IMR-90 (cell line): ENCODE results near the gene NADSYN1. TPM values are rescaled to one million over a fixed set of nuclear protein-coding genes. Genes with fewer than 3 reads are reported as not detected.

ENCODE experiments used
- ATAC-seq: fragments of 200-7000 bp; cut with Tn5 transposase; 2 replicates; pipeline ENCODE4 v1.9.1; 2020; ENCODE audit warnings: low read depth, mild to moderate bottlenecking, moderate library complexity
- BruUV-seq: library from RNA; stranded (reverse); fragments of 400-500 nt; replicated peaks from 2 replicates; lab custom pipeline; 2021; lab: Mats Ljungman, UMichigan
- CTCF ChIA-PET: fragments of 300-600 bp; formaldehyde crosslinking; extraction: SDS; loops from one replicate; lab custom pipeline; 2021; ENCODE audit warnings: antibody characterized with exemption; lab: Yijun Ruan, JAX
- POLR2A ChIA-PET: fragments of 300-600 bp; sonication (Branson Sonifier 250); formaldehyde crosslinking; loops from one replicate; lab custom pipeline; 2022; ENCODE audit warnings: antibody characterized with exemption; ENCODE audit not compliant: unreplicated experiment; lab: Charles Lee
- DNase-seq: peaks from one replicate; pipeline ENCODE4 v3.0.0; 2013
- H2AFZ ChIP-seq: replicated peaks from 2 replicates; pipeline ENCODE3; 2013; ENCODE audit warnings: low read length, mild to moderate bottlenecking; ENCODE audit not compliant: poor library complexity
- H2AK5ac ChIP-seq: 2 replicates; pipeline ENCODE4 v1.6.1; 2013; ENCODE audit warnings: low read depth, low read length, inconsistent platforms
- H2AK9ac ChIP-seq: replicated peaks from 2 replicates; pipeline ENCODE3; 2013; ENCODE audit warnings: mild to moderate bottlenecking, low read depth, low read length, moderate library complexity; ENCODE audit not compliant: poor library complexity
- H2BK120ac ChIP-seq: 2 replicates; pipeline ENCODE4 v1.6.1; 2013; ENCODE audit warnings: low read depth, low read length, inconsistent platforms
- H2BK15ac ChIP-seq: 3 replicates; pipeline ENCODE4 v1.6.1; 2013; ENCODE audit warnings: low read depth, low read length, inconsistent platforms
- H2BK20ac ChIP-seq: 2 replicates; pipeline ENCODE4 v1.6.1; 2013; ENCODE audit warnings: low read depth, mild to moderate bottlenecking, inconsistent platforms, low read length, moderate library complexity
- H2BK5ac ChIP-seq: 2 replicates; pipeline ENCODE4 v1.6.1; 2013; ENCODE audit warnings: mild to moderate bottlenecking, low read depth, low read length, inconsistent platforms; ENCODE audit not compliant: poor library complexity, severe bottlenecking
- H3K14ac ChIP-seq: replicated peaks from 2 replicates; pipeline ENCODE4 v1.6.1; 2013; ENCODE audit warnings: low read depth, low read length, inconsistent platforms
- H3K18ac ChIP-seq: 2 replicates; pipeline ENCODE4 v1.6.1; 2013; ENCODE audit warnings: low read depth, low read length, control low read depth
- H3K23ac ChIP-seq: 2 replicates; pipeline ENCODE4 v1.6.1; 2013; ENCODE audit warnings: low read depth, low read length, inconsistent platforms
- H3K27ac ChIP-seq: 2 replicates; pipeline ENCODE4 v1.5.1; 2013; ENCODE audit warnings: mild to moderate bottlenecking, control low read depth, low read length; ENCODE audit not compliant: insufficient read depth
- H3K27me3 ChIP-seq: 2 replicates; pipeline ENCODE4 v1.6.1; 2013; ENCODE audit warnings: low read length; ENCODE audit not compliant: control insufficient read depth, insufficient read depth
- H3K36me3 ChIP-seq: 2 replicates; pipeline ENCODE4 v1.6.1; 2013; ENCODE audit warnings: low read length, mixed read lengths; ENCODE audit not compliant: control insufficient read depth, insufficient read depth
- H3K4ac ChIP-seq: 2 replicates; pipeline ENCODE4 v1.6.1; 2013; ENCODE audit warnings: low read depth, low read length, inconsistent platforms
- H3K4me1 ChIP-seq: 2 replicates; pipeline ENCODE4 v1.6.1; 2013; ENCODE audit warnings: low read length, mixed read lengths; ENCODE audit not compliant: control insufficient read depth, insufficient read depth
- H3K4me2 ChIP-seq: 2 replicates; pipeline ENCODE4 v1.6.1; 2013; ENCODE audit warnings: low read depth, mild to moderate bottlenecking, control low read depth, low read length, moderate library complexity
- H3K4me3 ChIP-seq: 2 replicates; pipeline ENCODE4 v1.5.1; 2013; ENCODE audit warnings: low read depth, mild to moderate bottlenecking, control low read depth, low read length, moderate library complexity; ENCODE audit not compliant: insufficient read depth
- H3K56ac ChIP-seq: 2 replicates; pipeline ENCODE4 v1.6.1; 2013; ENCODE audit warnings: low read length, inconsistent platforms; ENCODE audit not compliant: insufficient read depth; ENCODE audit errors: extremely low read depth
- H3K79me1 ChIP-seq, 2 experiments: 2 replicates each; pipeline ENCODE4 v1.6.1; 2013; ENCODE audit warnings: low read length in 2 of 2, inconsistent platforms in 1 of 2, low read depth in 1 of 2
- H3K9ac ChIP-seq: 2 replicates; pipeline ENCODE4 v1.6.1; 2013; ENCODE audit warnings: low read depth, low read length, control low read depth
- H3K9me1 ChIP-seq: 2 replicates; pipeline ENCODE4 v1.6.1; 2013; ENCODE audit warnings: low read length, inconsistent platforms; ENCODE audit not compliant: insufficient read depth
- H3K9me3 ChIP-seq: 2 replicates; pipeline ENCODE4 v1.6.1; 2013; ENCODE audit warnings: low read length; ENCODE audit not compliant: control insufficient read depth, insufficient read depth
- H4K20me1 ChIP-seq: 2 replicates; pipeline ENCODE4 v1.6.1; 2013; ENCODE audit warnings: low read length, inconsistent platforms; ENCODE audit not compliant: insufficient read depth
- H4K5ac ChIP-seq: 2 replicates; pipeline ENCODE4 v1.6.1; 2013; ENCODE audit warnings: mild to moderate bottlenecking, low read depth, low read length, control low read depth
- H4K8ac ChIP-seq, 2 experiments: 2 replicates each; pipeline ENCODE4 v1.6.1; 2013; ENCODE audit warnings: low read depth in 2 of 2, low read length in 2 of 2, control low read depth in 1 of 2, inconsistent platforms in 1 of 2
- H4K91ac ChIP-seq: 2 replicates; pipeline ENCODE4 v1.6.1; 2013; ENCODE audit warnings: low read depth, low read length, inconsistent platforms; ENCODE audit not compliant: insufficient read depth
- BHLHE40 ChIP-seq: fragments of 150-350 bp; IDR thresholded peaks from 2 replicates; pipeline ENCODE4 v1.6.1; 2016; ENCODE audit warnings: mild to moderate bottlenecking, low read depth, low read length
- CEBPB ChIP-seq: IDR thresholded peaks from 2 replicates; pipeline ENCODE4 v1.6.1; 2012; ENCODE audit warnings: low read depth, low read length, improper control_type of control experiment
- CHD1 ChIP-seq: IDR thresholded peaks from 2 replicates; pipeline ENCODE4 v1.6.1; 2012; ENCODE audit warnings: low read depth, low read length, improper control_type of control experiment
- FOS ChIP-seq: fragments of 150-350 bp; IDR thresholded peaks from 2 replicates; pipeline ENCODE4 v1.6.1; 2016; ENCODE audit warnings: low read depth, low read length
- MAFK ChIP-seq: IDR thresholded peaks from 2 replicates; pipeline ENCODE4 v1.6.1; 2012; ENCODE audit warnings: low read depth, low read length, improper control_type of control experiment
- MAZ ChIP-seq: IDR thresholded peaks from 2 replicates; pipeline ENCODE4 v1.6.1; 2012; ENCODE audit warnings: low read depth, mild to moderate bottlenecking, low read length, improper control_type of control experiment, moderate library complexity, borderline replicate concordance
- NFE2L2 ChIP-seq: fragments of 150-350 bp; IDR thresholded peaks from 2 replicates; pipeline ENCODE4 v1.6.1; 2016; ENCODE audit warnings: low read depth, mild to moderate bottlenecking, low read length
- POLR2A ChIP-seq: IDR thresholded peaks from 2 replicates; pipeline ENCODE4 v1.6.1; 2012; ENCODE audit warnings: mild to moderate bottlenecking, low read depth, low read length
- RAD21 ChIP-seq: IDR thresholded peaks from 2 replicates; pipeline ENCODE4 v1.6.1; 2012; ENCODE audit warnings: low read length, improper control_type of control experiment
- RCOR1 ChIP-seq: IDR thresholded peaks from 2 replicates; pipeline ENCODE4 v1.6.1; 2012; ENCODE audit warnings: mild to moderate bottlenecking, low read length, improper control_type of control experiment; ENCODE audit not compliant: insufficient replicate concordance
- RFX5 ChIP-seq: IDR thresholded peaks from 2 replicates; pipeline ENCODE4 v1.8.0; 2012; ENCODE audit warnings: low read depth, mild to moderate bottlenecking, low read length, moderate library complexity
- WGBS, 2 experiments: methylation state at CpG; one replicate each; pipeline versions ENCODE4 v1.1.5 to v1.1.7; 2013; ENCODE audit warnings: missing lambda C conversion rate in 2 of 2; ENCODE audit not compliant: insufficient read length in 1 of 2; ENCODE audit errors: extremely low coverage in 2 of 2; 5-methylcytosine and 5-hydroxymethylcytosine counted together
- dilution Hi-C: fragments of 300-500 bp; cut with HindIII; formaldehyde crosslinking; loops from one replicate; pipeline ENCODE4 v1.14.3; 2018; ENCODE audit warnings: low sequenced_read_pairs; ENCODE audit not compliant: unreplicated experiment
- in situ Hi-C: fragments of 300-500 bp; cut with MboI; formaldehyde crosslinking; loops from 3 replicates; pipeline ENCODE4 v1.14.3; 2019; ENCODE audit warnings: low sequenced_read_pairs, inconsistent platforms, mixed read lengths
- intact Hi-C: fragments of 100-400 bp; cut with micrococcal nuclease; formaldehyde crosslinking; loops from 2 replicates; pipeline ENCODE4 v1.10.0; 2022
- polyA plus RNA-seq, 3 experiments: library from polyadenylated mRNA; depleted of rRNA; stranded (reverse); fragments of >200 nt; gene quantifications; 2 replicates each; pipeline ENCODE4 v1.2.3, GENCODE V29; 2012; ENCODE audit warnings: low replicate concordance in 1 of 3
- total RNA-seq: library from RNA; depleted of rRNA; stranded (reverse); fragments of >200 nt; gene quantifications from 2 replicates; pipeline ENCODE4 v1.2.3, GENCODE V29; 2012
- TF ChIP-seq, protein P1 (sequence below): fragments of 150-350 bp; IDR thresholded peaks from 2 replicates; pipeline ENCODE4 v1.6.1; 2016; ENCODE audit warnings: low read depth, mild to moderate bottlenecking, low read length, moderate library complexity, borderline replicate concordance
- TF ChIP-seq, protein P2 (sequence below): fragments of 150-350 bp; IDR thresholded peaks from 2 replicates; pipeline ENCODE4 v1.6.1; 2017; ENCODE audit warnings: mild to moderate bottlenecking, antibody characterized with exemption, low read length, low read depth
- TF ChIP-seq, protein P3 (sequence below): conservative IDR thresholded peaks from 2 replicates; pipeline ENCODE4 v1.5.1; 2012; ENCODE audit warnings: mild to moderate bottlenecking, low read depth, low read length, improper control_type of control experiment

NADSYN1 gene
- total and polyA plus RNA-seq, 2 of the 4 experiments (the other 2 are of a cell fraction) = 69.5 to 70.4 TPM

DNA sequence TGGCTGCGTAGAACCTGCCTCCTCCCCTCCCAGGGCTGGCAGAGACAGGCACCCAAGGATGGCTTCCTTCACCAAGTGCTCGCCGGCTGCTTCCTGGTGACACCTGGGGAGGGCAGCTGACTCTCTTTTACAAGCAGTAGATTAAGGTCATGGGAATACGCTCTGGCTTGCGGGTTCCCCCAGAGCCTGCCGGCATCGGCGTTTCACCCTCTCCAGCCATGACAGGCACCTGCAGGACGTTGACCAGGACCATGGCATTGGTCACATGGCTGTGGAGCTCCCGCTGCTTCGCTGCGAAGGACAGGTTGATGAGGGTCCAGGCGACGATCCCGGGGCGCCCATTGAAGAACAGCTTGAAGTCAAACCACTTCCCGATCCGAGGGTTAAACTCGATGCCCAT lies 14.4 kb upstream of the NADSYN1 start:
- in situ Hi-C loops = no loop called here
- no peaks in the 10 kb centered on the region for H3K4me1 ChIP-seq
- H3K27ac ChIP-seq = no peak overlapping the region
- ATAC-seq (no peak), DNase-seq (no peak)
- no peak overlapping the region for H3K9ac ChIP-seq
- intact Hi-C loops = no loop called here
- H3K4ac ChIP-seq = no peak overlapping the region
- no peak overlapping the region for H2BK5ac ChIP-seq
- H3K9me3 ChIP-seq = no peaks in the 10 kb centered on the region
- no peaks in the 10 kb centered on the region; the same call in 1 of the 2 replicates for H4K20me1 ChIP-seq
- no peak for TF ChIP-seq CEBPB
- no peak for TF ChIP-seq CHD1
- no peak for TF ChIP-seq POLR2A
- no peak for TF ChIP-seq MAFK
- no peak for TF ChIP-seq RAD21
- TF ChIP-seq BHLHE40 = no peak
- TF ChIP-seq, protein P1, sequence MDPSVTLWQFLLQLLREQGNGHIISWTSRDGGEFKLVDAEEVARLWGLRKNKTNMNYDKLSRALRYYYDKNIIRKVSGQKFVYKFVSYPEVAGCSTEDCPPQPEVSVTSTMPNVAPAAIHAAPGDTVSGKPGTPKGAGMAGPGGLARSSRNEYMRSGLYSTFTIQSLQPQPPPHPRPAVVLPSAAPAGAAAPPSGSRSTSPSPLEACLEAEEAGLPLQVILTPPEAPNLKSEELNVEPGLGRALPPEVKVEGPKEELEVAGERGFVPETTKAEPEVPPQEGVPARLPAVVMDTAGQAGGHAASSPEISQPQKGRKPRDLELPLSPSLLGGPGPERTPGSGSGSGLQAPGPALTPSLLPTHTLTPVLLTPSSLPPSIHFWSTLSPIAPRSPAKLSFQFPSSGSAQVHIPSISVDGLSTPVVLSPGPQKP = no peak
- TF ChIP-seq, protein P2, sequence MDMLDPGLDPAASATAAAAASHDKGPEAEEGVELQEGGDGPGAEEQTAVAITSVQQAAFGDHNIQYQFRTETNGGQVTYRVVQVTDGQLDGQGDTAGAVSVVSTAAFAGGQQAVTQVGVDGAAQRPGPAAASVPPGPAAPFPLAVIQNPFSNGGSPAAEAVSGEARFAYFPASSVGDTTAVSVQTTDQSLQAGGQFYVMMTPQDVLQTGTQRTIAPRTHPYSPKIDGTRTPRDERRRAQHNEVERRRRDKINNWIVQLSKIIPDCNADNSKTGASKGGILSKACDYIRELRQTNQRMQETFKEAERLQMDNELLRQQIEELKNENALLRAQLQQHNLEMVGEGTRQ = no peak
- TF ChIP-seq RCOR1 = no peak
- no peak for TF ChIP-seq FOS
- TF ChIP-seq MAZ = no peak
- TF ChIP-seq RFX5 = no peak
- TF ChIP-seq, protein P3, sequence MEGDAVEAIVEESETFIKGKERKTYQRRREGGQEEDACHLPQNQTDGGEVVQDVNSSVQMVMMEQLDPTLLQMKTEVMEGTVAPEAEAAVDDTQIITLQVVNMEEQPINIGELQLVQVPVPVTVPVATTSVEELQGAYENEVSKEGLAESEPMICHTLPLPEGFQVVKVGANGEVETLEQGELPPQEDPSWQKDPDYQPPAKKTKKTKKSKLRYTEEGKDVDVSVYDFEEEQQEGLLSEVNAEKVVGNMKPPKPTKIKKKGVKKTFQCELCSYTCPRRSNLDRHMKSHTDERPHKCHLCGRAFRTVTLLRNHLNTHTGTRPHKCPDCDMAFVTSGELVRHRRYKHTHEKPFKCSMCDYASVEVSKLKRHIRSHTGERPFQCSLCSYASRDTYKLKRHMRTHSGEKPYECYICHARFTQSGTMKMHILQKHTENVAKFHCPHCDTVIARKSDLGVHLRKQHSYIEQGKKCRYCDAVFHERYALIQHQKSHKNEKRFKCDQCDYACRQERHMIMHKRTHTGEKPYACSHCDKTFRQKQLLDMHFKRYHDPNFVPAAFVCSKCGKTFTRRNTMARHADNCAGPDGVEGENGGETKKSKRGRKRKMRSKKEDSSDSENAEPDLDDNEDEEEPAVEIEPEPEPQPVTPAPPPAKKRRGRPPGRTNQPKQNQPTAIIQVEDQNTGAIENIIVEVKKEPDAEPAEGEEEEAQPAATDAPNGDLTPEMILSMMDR = no peak
- TF ChIP-seq NFE2L2 = no peak
- H2BK120ac ChIP-seq = no peak overlapping the region
- H2AK9ac ChIP-seq = no peak overlapping the region
- 0 out of 2 replicates have a peak, but pooled peaks cover 4% of the 10 kb centered on the region for H3K9me1 ChIP-seq
- no TSS peak for BruUV-seq
- H3K36me3 ChIP-seq = peaks cover 25% of the 10 kb centered on the region
- H4K8ac ChIP-seq = no peak overlapping the region
- no peak overlapping the region for H4K91ac ChIP-seq
- 93% methylated on average over 11 of the region's 19 CpGs; no CpG with 5 or more reads in 1 of the 2 experiments for WGBS, 2 experiments
- no peak overlapping the region for H3K18ac ChIP-seq
- H3K79me1 ChIP-seq = no peaks in the 10 kb centered on the region
- H3K4me2 ChIP-seq = no peak overlapping the region
- no peak overlapping the region for H2AK5ac ChIP-seq
- no peak overlapping the region for H3K14ac ChIP-seq
- no peak overlapping the region for H3K56ac ChIP-seq
- POLR2A ChIA-PET = no interaction called here
- no peaks in the 10 kb centered on the region for H3K27me3 ChIP-seq
- H4K5ac ChIP-seq = no peak overlapping the region
- H2AFZ ChIP-seq = peak overlapping the region; percentile 14
- H2BK15ac ChIP-seq = no peak overlapping the region
- dilution Hi-C loops = no loop called here
- no peak overlapping the region for H3K4me3 ChIP-seq
- H3K23ac ChIP-seq = no peak overlapping the region
- CTCF ChIA-PET = no interaction called here
- no peak overlapping the region for H2BK20ac ChIP-seq
